Right cardiac atrium (tissue), 5 donors: ENCODE results near the gene TNS3. TPM values are rescaled to one million over a fixed set of nuclear protein-coding genes. Genes with fewer than 3 reads are reported as not detected.
"Not testable (repeated sequence)": the region's sequence is repeated elsewhere in the genome, so short reads cannot be mapped to it uniquely, and the experiment has no call there.

Experiments
- ATAC-seq, 2 donors: fragments of 200-7000 bp; cut with Tn5 transposase; one replicate each; pipeline versions ENCODE4 v1.8.0 to v1.9.1; 2020; ENCODE audit warnings: moderate library complexity in 2 of 2, mild to moderate bottlenecking in 1 of 2
- DNase-seq, 3 donors: peaks; one replicate each; pipeline ENCODE4 v3.0.0-alpha.2; 2020
- H3K27ac ChIP-seq: one replicate; pipeline ENCODE4 v1.5.1; 2013; ENCODE audit warnings: mild to moderate bottlenecking, low read length, control low read depth, moderate library complexity
- H3K27me3 ChIP-seq: one replicate; pipeline ENCODE4 v1.6.1; 2013; ENCODE audit not compliant: control insufficient read depth, insufficient read depth
- H3K4me1 ChIP-seq: one replicate; pipeline ENCODE4 v1.6.1; 2013; ENCODE audit warnings: low read length; ENCODE audit not compliant: control insufficient read depth, insufficient read depth
- H3K4me3 ChIP-seq: one replicate; pipeline ENCODE4 v1.5.1; 2013; ENCODE audit warnings: low read length, control low read depth
- H3K9me3 ChIP-seq: one replicate; pipeline ENCODE4 v1.6.1; 2013; ENCODE audit warnings: low read length; ENCODE audit not compliant: control insufficient read depth
- WGBS: extraction: QIAGEN DNeasy Blood & Tissue Kit; methylation state at CpG from one replicate; pipeline ENCODE4 v1.1.7; 2013; 5-methylcytosine and 5-hydroxymethylcytosine counted together
- intact Hi-C, 4 donors: fragments of 100-400 bp; cut with DNase I; formaldehyde crosslinking; loops; one replicate each; pipeline versions ENCODE4 v1.11.0 to v1.14.0; 2022 to 2023
- polyA plus RNA-seq: library from polyadenylated mRNA; stranded (reverse); fragments of 200-250 nt; gene quantifications from one replicate; pipeline ENCODE4 v1.2.3, GENCODE V29; 2013
- total RNA-seq, 4 donors: library from RNA; stranded (reverse); fragmentation: NEBNext Ultra II Directional; extraction: Animal tissue kit (Norgen Biotek cat#: 25700); gene quantifications; one replicate each; pipeline ENCODE4 v1.2.1, GENCODE V29; 2021
- donor health status: healthy with polysubstance abuse.
- donor health status: DM: no; HTN: yes; CAD: no.
- donor health status: DM: no; HTN: no; CAD: no.
- donor health status: DM: no; HTN: yes; CAD: no; lungs with severe emphysema.
- donor health status: DM: yes; HTN: yes; CAD: no.

The TNS3 gene
- total and polyA plus RNA-seq, 5 donors, result 19.7 to 48.3 (median 40.4) TPM

DNA sequence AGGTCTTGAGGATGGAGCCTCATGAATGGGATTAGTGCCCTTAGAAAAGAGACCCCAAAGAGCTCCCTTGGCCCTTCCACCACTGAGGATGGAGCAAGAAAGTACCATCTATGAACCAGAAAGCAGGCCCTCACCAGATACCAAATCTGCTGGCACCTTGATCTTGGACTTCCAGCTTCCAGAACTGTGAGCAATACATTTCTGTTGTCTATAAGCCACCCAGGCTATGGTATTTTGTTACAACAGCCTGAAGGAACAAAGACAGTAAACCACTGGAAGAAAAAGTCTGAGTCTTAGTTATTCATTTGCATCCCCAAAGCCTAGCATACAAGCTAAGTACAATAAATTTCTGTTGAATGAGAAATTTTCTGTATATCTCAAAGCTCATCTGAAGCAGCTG is 37.9 kb upstream of the TNS3 start:
- H3K27me3 ChIP-seq, result no peaks in the 10 kb centered on the region
- H3K27ac ChIP-seq, result no peak overlapping the region
- DNase-seq, result no peak
- H3K9me3 ChIP-seq, result no peaks in the 10 kb centered on the region
- no peak for ATAC-seq
- intact Hi-C loops, result no loop called here
- H3K4me3 ChIP-seq, result no peak overlapping the region
- H3K4me1 ChIP-seq, result peaks cover 10% of the 10 kb centered on the region

DNA sequence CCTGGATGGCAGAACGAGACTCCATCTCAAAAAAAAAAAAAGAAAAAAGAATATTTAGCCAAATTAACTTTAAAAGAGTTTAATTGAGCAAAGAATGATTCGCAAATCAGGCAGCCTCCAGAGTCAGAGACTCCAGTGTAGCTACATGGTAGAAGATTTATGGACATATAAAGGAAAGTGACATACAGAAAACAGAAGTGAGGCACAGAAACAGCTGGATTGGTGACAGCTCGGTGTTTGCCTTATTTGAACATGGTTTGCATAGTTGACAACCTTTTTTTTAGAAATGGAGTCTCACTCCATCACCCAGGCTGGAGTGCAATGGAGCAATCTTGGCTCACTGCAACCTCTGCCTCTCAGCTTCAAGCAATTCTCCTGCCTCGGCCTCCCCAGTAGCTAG is 35.2 kb upstream of the TNS3 start:
- Histone ChIP-seq H3K4me3 (no peak overlapping the region), H3K9me3 (no peaks in the 10 kb centered on the region), H3K4me1 (peaks cover 8% of the 10 kb centered on the region), H3K27me3 (no peaks in the 10 kb centered on the region), H3K27ac (no peak overlapping the region)
- intact Hi-C loops, result no loop called here
- WGBS, result 92% methylated on average over 4 of the region's 4 CpGs
- DNase-seq (no peak), ATAC-seq (no peak)

- no peak overlapping the region for H3K27ac ChIP-seq
- ATAC-seq (no peak), DNase-seq (no peak)
- H3K9me3 ChIP-seq, result no peaks in the 10 kb centered on the region
- H3K27me3 ChIP-seq, result no peaks in the 10 kb centered on the region
- peaks cover 3% of the 10 kb centered on the region for H3K4me1 ChIP-seq
- no peak overlapping the region for H3K4me3 ChIP-seq
- 92% methylated on average over 6 of the region's 6 CpGs for WGBS
- intact Hi-C loops, result no loop called here
Measured at GRCh38 chr7:47614450-47614849, 32.5 kb upstream of the TNS3 start.

DNA sequence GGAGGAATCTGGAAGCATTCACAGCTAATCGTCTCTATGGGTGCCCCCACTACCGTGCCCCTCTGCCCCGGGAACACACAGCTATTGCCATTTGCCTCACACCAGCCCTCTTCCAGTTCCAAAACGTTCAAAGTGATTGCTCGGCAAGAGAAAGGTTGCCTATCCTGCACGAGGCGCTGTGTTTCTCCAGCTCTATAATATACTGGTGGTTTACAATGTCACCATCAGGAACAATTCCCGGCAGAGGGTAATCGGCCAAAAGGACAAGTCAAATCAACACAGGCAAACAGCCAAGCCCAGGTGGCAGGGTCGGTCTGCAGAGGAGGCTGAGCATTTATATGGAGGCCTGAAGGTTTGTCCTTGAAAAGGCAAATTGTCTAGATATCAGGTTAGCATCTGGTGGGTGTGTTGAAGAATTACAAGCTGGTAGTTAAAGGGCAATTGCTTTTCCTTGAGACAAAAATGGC is 29.2 kb upstream of the TNS3 start:
- 62% methylated on average over 10 of the region's 10 CpGs for WGBS
- DNase-seq (no peak), ATAC-seq (no peak)
- intact Hi-C loops, result no loop called here
- no peak overlapping the region for H3K4me3 ChIP-seq
- no peaks in the 10 kb centered on the region for H3K27me3 ChIP-seq
- peak overlapping the region; percentile 30 for H3K27ac ChIP-seq
- peaks cover 5% of the 10 kb centered on the region for H3K4me1 ChIP-seq
- no peaks in the 10 kb centered on the region for H3K9me3 ChIP-seq

DNA sequence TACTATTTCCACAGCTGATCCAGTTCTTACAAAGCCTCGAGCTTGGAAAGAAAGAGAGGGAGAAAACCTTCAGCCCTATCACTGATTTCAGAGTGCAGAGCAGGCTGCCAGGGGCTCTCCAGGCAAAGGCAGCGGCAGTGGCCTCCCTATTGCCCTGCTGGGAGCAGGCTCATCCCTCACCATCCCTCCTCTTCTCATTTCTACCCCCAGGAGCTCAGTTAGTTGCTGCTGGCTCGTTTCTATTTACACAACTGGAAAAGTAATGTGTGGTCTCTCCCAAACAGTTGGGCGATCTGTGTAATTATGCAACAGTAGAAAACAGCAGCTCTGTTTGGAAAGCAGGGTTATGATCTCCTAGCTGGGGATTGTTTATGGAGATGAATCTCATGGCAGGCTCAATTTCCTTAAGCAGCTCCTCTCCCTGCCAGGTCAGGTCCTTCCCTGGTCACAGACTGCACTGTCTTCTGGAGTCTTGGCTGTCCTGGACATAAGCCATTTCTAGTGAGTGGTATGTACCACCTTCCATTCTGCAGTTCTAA is 28.7 kb upstream of the TNS3 start:
- Histone ChIP-seq H3K27me3 (no peaks in the 10 kb centered on the region), H3K4me3 (no peak overlapping the region), H3K9me3 (no peaks in the 10 kb centered on the region), H3K4me1 (peaks cover 7% of the 10 kb centered on the region), H3K27ac (peak overlapping the region; percentile 51)
- intact Hi-C loops, result no loop called here
- WGBS, result 46% methylated on average over 4 of the region's 4 CpGs
- ATAC-seq (peak; percentile 37 to 67), DNase-seq (no peak)

DNA sequence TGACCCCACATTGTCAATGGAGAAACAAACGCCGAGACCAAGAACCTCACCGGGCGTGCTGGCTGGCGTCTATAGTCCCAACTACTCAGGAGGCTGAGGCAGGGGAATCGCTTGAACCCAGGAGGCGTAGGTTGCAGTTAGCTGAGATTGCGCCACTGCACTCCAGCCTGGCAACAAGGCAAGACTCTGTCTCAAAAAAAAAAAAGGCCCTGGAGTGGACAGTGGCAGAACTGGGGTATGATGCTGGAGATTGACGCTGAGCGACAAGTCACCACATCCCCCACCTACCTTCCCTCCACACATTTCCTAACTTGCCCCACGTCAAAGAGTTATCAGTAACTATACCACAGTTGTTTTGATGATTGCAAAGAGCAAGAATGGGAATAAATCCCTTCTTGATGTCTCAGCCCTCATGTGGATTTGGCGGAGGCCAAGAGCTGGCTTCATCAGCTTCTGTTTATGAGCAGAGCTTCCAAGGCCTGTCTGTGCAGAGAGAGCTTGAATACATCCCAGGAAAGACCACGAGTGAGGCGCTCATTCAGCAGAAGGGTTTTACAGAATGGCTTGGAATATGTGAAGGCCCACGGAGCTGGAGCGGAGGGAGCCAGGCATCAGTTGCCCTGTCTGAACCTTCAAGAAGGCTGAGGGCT is 28.0 kb upstream of the TNS3 start:
- intact Hi-C loops, result no loop called here

GRCh38 chr7:47606593-47607046 is 24.7 kb upstream of the TNS3 start:
- peaks cover 11% of the 10 kb centered on the region for H3K4me1 ChIP-seq
- H3K27me3 ChIP-seq, DNase-seq, H3K9me3 ChIP-seq, intact Hi-C loops, ATAC-seq, H3K4me3 ChIP-seq, H3K27ac ChIP-seq: not testable (repeated sequence)
- whole genome bisulfite sequencing, result 89% methylated on average over 9 of the region's 9 CpGs

More for the DNA sequence above, 28.0 kb upstream of the TNS3 start:
- ATAC-seq (peak; percentile 70 to 88), DNase-seq (peak; percentile 48 to 87 (median 69))
- H3K27ac ChIP-seq, result peak overlapping the region; percentile 51
- peaks cover 7% of the 10 kb centered on the region for H3K4me1 ChIP-seq
- H3K27me3 ChIP-seq, result no peaks in the 10 kb centered on the region
- no peaks in the 10 kb centered on the region for H3K9me3 ChIP-seq
- WGBS, result 66% methylated on average over 16 of the region's 16 CpGs
- no peak overlapping the region for H3K4me3 ChIP-seq

- Histone ChIP-seq H3K27ac (peak overlapping the region; percentile 22), H3K9me3 (no peaks in the 10 kb centered on the region), H3K4me1 (peaks cover 13% of the 10 kb centered on the region), H3K4me3 (no peak overlapping the region), H3K27me3 (no peaks in the 10 kb centered on the region)
- DNase-seq, result no peak
- WGBS, result 90% methylated on average over 9 of the region's 9 CpGs
- ATAC-seq, result no peak
- intact Hi-C loops, result no loop called here
Measured at GRCh38 chr7:47605816-47606575, 24.1 kb upstream of the TNS3 start.

GRCh38 chr7:47604496-47604890 is 22.6 kb upstream of the TNS3 start:
- Histone ChIP-seq H3K4me3 (no peak overlapping the region), H3K27ac (peak overlapping the region; percentile 70), H3K27me3 (no peaks in the 10 kb centered on the region), H3K4me1 (peaks cover 13% of the 10 kb centered on the region), H3K9me3 (no peaks in the 10 kb centered on the region)
- ATAC-seq (no peak), DNase-seq (no peak)
- intact Hi-C loops, result no loop called here
- WGBS, result 51% methylated on average over 3 of the region's 3 CpGs

- H3K9me3 ChIP-seq, result not testable (repeated sequence)
- 90% methylated on average over 13 of the region's 13 CpGs for whole genome bisulfite sequencing
Measured at GRCh38 chr7:47603514-47604255, 21.8 kb upstream of the TNS3 start.

More at GRCh38 chr7:47603514-47604255, 21.8 kb upstream of the TNS3 start:
- H3K27me3 ChIP-seq, ATAC-seq, H3K27ac ChIP-seq, DNase-seq, intact Hi-C loops, H3K4me3 ChIP-seq: not testable (repeated sequence)
- H3K4me1 ChIP-seq, result peaks cover 13% of the 10 kb centered on the region
